GM12878 (cell line): ENCODE data around the gene C7orf33. TPM values are rescaled to one million over a fixed set of nuclear protein-coding genes. Genes with fewer than 3 reads are reported as not detected.

Experiments used
- ATAC-seq: fragments of 200-7000 bp; cut with Tn5 transposase; 3 replicates; pipeline ENCODE4 v1.9.1; 2020; ENCODE audit warnings: mild to moderate bottlenecking, moderate library complexity
- BruUV-seq: library from RNA; stranded (reverse); fragments of 400-500 nt; replicated peaks from 2 replicates; lab custom pipeline; 2021; lab: Mats Ljungman, UMichigan
- CTCF ChIA-PET: fragments of 300-600 bp; sonication (Branson Sonifier 250); formaldehyde crosslinking; extraction: SDS; loops from one replicate; lab custom pipeline; 2021; ENCODE audit warnings: inconsistent platforms; lab: Yijun Ruan, JAX
- POLR2A ChIA-PET: fragments of 350-600 bp; formaldehyde crosslinking; extraction: SDS; loops from one replicate; lab custom pipeline; 2021; ENCODE audit warnings: inconsistent platforms; lab: Charles Lee
- RAD21 ChIA-PET: fragments of 300-600 bp; sonication (Branson Sonifier 250); formaldehyde crosslinking; loops from one replicate; lab custom pipeline; 2023; ENCODE audit warnings: antibody characterized with exemption; ENCODE audit not compliant: unreplicated experiment; lab: Charles Lee
- SMC1A ChIA-PET: fragments of 300-600 bp; sonication (Branson Sonifier 250); formaldehyde crosslinking; loops from one replicate; lab custom pipeline; 2023; ENCODE audit not compliant: unreplicated experiment, uncharacterized antibody; lab: Charles Lee
- DNase-seq: peaks from one replicate; pipeline ENCODE4 v3.0.0-alpha.2; 2011; ENCODE audit warnings: low read depth, low spot score
- FAIRE-seq: peaks from 3 replicates; lab custom pipeline; 2011; peaks lifted over from hg19 to GRCh38; lab: Jason Lieb, UNC
- H2AFZ ChIP-seq: 2 replicates; pipeline ENCODE4 v1.6.0; 2011; ENCODE audit warnings: low read depth, low read length, control low read depth; ENCODE audit not compliant: control insufficient read depth
- H3K27ac ChIP-seq: 2 replicates; pipeline ENCODE4 v1.5.1; 2011; ENCODE audit warnings: control low read depth; ENCODE audit not compliant: control insufficient read depth, insufficient read depth
- H3K27me3 ChIP-seq, 2 experiments: replicated peaks in 1 of 2; 2 replicates each; pipeline versions ENCODE4 v1.6.0 to v1.6.1; 2011; ENCODE audit warnings: low read length in 1 of 2; ENCODE audit not compliant: control insufficient read depth in 2 of 2, insufficient read depth in 2 of 2
- H3K36me3 ChIP-seq, 2 experiments: 2 replicates each; pipeline ENCODE4 v1.5.1; 2011; ENCODE audit warnings: low read length in 1 of 2; ENCODE audit not compliant: control insufficient read depth in 2 of 2, insufficient read depth in 2 of 2
- H3K4me1 ChIP-seq: 2 replicates; pipeline ENCODE4 v1.6.1; 2011; ENCODE audit warnings: mild to moderate bottlenecking, low read length, moderate library complexity, mixed read lengths; ENCODE audit not compliant: control insufficient read depth, insufficient read depth
- H3K4me2 ChIP-seq: 2 replicates; pipeline ENCODE4 v1.6.0; 2011; ENCODE audit warnings: control low read depth; ENCODE audit not compliant: control insufficient read depth, insufficient read depth
- H3K4me3 ChIP-seq: fragments of 200-600 bp; sonication (generic); 2 replicates; pipeline ENCODE4 v1.5.1; 2016
- H3K79me2 ChIP-seq: 2 replicates; pipeline ENCODE4 v1.6.0; 2011; ENCODE audit warnings: low read length; ENCODE audit not compliant: control insufficient read depth, insufficient read depth
- H3K9ac ChIP-seq: 2 replicates; pipeline ENCODE4 v1.8.0; 2011; ENCODE audit warnings: low read length, control low read depth, mixed read lengths; ENCODE audit not compliant: control insufficient read depth, insufficient read depth
- H3K9me3 ChIP-seq: replicated peaks from 3 replicates; pipeline ENCODE4 v1.5.1; 2011; ENCODE audit warnings: mild to moderate bottlenecking, low read length; ENCODE audit not compliant: control insufficient read depth, insufficient read depth
- H4K20me1 ChIP-seq: 2 replicates; pipeline ENCODE4 v1.6.0; 2011; ENCODE audit not compliant: control insufficient read depth, insufficient read depth
- CBFB ChIP-seq: IDR thresholded peaks from 2 replicates; pipeline ENCODE4 v1.6.1; 2016; ENCODE audit warnings: antibody characterized with exemption, low read depth
- CTCF ChIP-seq, 3 experiments: IDR thresholded peaks in 2 of 3; conservative IDR thresholded peaks in 1 of 3; 2 replicates each; pipeline ENCODE4 v1.5.1; 2011; ENCODE audit warnings: low read depth in 3 of 3, low read length in 3 of 3, mild to moderate bottlenecking in 3 of 3, control low read depth in 2 of 3, moderate library complexity in 2 of 3, inconsistent platforms in 1 of 3, mixed read lengths in 1 of 3; ENCODE audit not compliant: control insufficient read depth in 2 of 3, insufficient read depth in 1 of 3; ENCODE audit errors: extremely low read depth in 1 of 3
- MXI1 ChIP-seq: fragments of 150-350 bp; IDR thresholded peaks from 2 replicates; pipeline ENCODE4 v1.6.1; 2011; ENCODE audit warnings: low read depth, mild to moderate bottlenecking, inconsistent platforms, low read length, improper control_type of control experiment
- ZNF24 ChIP-seq: fragments of 450-650 bp; IDR thresholded peaks from 2 replicates; pipeline ENCODE4 v1.6.1; 2017; ENCODE audit warnings: antibody characterized with exemption, mild to moderate bottlenecking
- ZNF274 ChIP-seq: IDR thresholded peaks from one replicate; pipeline ENCODE4 v1.8.0; 2011; ENCODE audit not compliant: insufficient read length, insufficient read depth
- WGBS: methylation state at CpG from one replicate; pipeline ENCODE4 v1.1.6; 2016; ENCODE audit warnings: low lambda C conversion rate; ENCODE audit not compliant: insufficient replicate concordance, insufficient coverage; ENCODE audit errors: missing lambda C conversion rate; 5-methylcytosine and 5-hydroxymethylcytosine counted together
- in situ Hi-C: fragments of 300-500 bp; cut with MboI; formaldehyde crosslinking; loops from 9 replicates; pipeline ENCODE4 v1.14.3; 2018; ENCODE audit warnings: mixed read lengths
- intact Hi-C: fragments of 100-400 bp; cut with micrococcal nuclease; formaldehyde crosslinking; loops from one replicate; pipeline ENCODE4 v1.14.2; 2022; ENCODE audit not compliant: unreplicated experiment
- polyA plus RNA-seq, 11 experiments: library from polyadenylated mRNA; depleted of rRNA in 4 of 11; unstranded in 6 of 11; stranded (reverse) in 5 of 11; fragments of >200 nt; fragmentation: Nextera tagmentation in 4 of 11; fragmentation: Illumina TruSeq in 1 of 11; extraction: Ambion mirVana in 4 of 11; extraction: Trizol in 1 of 11; gene quantifications; 1 replicate in 1 of 11; 2 replicates in 10 of 11; pipeline versions ENCODE4 v1.2.1 to v1.2.3, GENCODE V29; 2011 to 2016; ENCODE audit warnings: inconsistent platforms in 2 of 11, missing spikeins in 2 of 11, low read depth in 1 of 11
- total RNA-seq, 4 experiments: library from RNA; depleted of rRNA in 3 of 4; stranded (reverse); fragments of >200 nt in 3 of 4; fragmentation: Illumina TruSeq in 1 of 4; extraction: Trizol in 1 of 4; gene quantifications; 2 replicates each; pipeline versions ENCODE4 v1.2.1 to v1.2.3, GENCODE V29; 2013 to 2021
- TF ChIP-seq, protein P1 (sequence below): IDR thresholded peaks from 2 replicates; pipeline ENCODE4 v1.6.1; 2012; ENCODE audit warnings: improper control_type of control experiment, low read depth, low read length; ENCODE audit not compliant: insufficient replicate concordance

The C7orf33 gene
- total and polyA plus RNA-seq, 10 of the 15 experiments (the other 5 are each of a cell fraction or from before 2014, with no cell fraction given), result not detected

- in situ Hi-C loops (no loop called here), intact Hi-C loops (no loop called here)
Observed at GRCh38 chr7:148611692-148612091, 21.1 kb downstream of the C7orf33 start.

More at GRCh38 chr7:148611692-148612091, 21.1 kb downstream of the C7orf33 start:
- ATAC-seq, result no peak
- no peak for TF ChIP-seq ZNF274
- no peak for TF ChIP-seq ZNF24
- TF ChIP-seq CBFB, result no peak
- TF ChIP-seq MXI1, result no peak
- TF ChIP-seq, protein P1, sequence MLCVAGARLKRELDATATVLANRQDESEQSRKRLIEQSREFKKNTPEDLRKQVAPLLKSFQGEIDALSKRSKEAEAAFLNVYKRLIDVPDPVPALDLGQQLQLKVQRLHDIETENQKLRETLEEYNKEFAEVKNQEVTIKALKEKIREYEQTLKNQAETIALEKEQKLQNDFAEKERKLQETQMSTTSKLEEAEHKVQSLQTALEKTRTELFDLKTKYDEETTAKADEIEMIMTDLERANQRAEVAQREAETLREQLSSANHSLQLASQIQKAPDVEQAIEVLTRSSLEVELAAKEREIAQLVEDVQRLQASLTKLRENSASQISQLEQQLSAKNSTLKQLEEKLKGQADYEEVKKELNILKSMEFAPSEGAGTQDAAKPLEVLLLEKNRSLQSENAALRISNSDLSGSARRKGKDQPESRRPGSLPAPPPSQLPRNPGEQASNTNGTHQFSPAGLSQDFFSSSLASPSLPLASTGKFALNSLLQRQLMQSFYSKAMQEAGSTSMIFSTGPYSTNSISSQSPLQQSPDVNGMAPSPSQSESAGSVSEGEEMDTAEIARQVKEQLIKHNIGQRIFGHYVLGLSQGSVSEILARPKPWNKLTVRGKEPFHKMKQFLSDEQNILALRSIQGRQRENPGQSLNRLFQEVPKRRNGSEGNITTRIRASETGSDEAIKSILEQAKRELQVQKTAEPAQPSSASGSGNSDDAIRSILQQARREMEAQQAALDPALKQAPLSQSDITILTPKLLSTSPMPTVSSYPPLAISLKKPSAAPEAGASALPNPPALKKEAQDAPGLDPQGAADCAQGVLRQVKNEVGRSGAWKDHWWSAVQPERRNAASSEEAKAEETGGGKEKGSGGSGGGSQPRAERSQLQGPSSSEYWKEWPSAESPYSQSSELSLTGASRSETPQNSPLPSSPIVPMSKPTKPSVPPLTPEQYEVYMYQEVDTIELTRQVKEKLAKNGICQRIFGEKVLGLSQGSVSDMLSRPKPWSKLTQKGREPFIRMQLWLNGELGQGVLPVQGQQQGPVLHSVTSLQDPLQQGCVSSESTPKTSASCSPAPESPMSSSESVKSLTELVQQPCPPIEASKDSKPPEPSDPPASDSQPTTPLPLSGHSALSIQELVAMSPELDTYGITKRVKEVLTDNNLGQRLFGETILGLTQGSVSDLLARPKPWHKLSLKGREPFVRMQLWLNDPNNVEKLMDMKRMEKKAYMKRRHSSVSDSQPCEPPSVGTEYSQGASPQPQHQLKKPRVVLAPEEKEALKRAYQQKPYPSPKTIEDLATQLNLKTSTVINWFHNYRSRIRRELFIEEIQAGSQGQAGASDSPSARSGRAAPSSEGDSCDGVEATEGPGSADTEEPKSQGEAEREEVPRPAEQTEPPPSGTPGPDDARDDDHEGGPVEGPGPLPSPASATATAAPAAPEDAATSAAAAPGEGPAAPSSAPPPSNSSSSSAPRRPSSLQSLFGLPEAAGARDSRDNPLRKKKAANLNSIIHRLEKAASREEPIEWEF, result no peak
- 0 out of 6 replicates have a peak, but pooled peaks of 1 of the 3 experiments have one; percentile 13 for TF ChIP-seq CTCF (IDR thresholded peaks at IDR 0.05 in 2 of 3, conservative IDR thresholded peaks at IDR 0.05 in 1 of 3; ENCODE audit: control insufficient read depth in 2 of 3, extremely low read depth in 1 of 3, insufficient read depth in 1 of 3, low read depth in 3 of 3, low read length in 3 of 3)
- TF ChIP-seq, all 136 proteins: peak for 1
- Histone ChIP-seq H3K27me3 (no peaks in the 10 kb centered on the region), H3K27ac (no peak overlapping the region), H2AFZ (no peak overlapping the region), H3K4me1 (no peaks in the 10 kb centered on the region), H3K4me3 (no peak overlapping the region), H3K36me3 (no peaks in the 10 kb centered on the region), H3K79me2 (no peaks in the 10 kb centered on the region), H4K20me1 (no peaks in the 10 kb centered on the region), H3K9ac (no peak overlapping the region), H3K9me3 (no peaks in the 10 kb centered on the region; the same call in 2 of the 3 replicates), H3K4me2 (no peak overlapping the region)
- ChIA-PET RAD21 (no interaction called here), POLR2A (no interaction called here), SMC1A (no interaction called here), CTCF (no interaction called here)
- no peak for DNase-seq
- BruUV-seq, result no TSS peak
- FAIRE-seq, result no peak
- 10% methylated on average over 4 of the region's 4 CpGs for WGBS
